Measurements from ENCODE around the gene DENND6B.

DNA sequence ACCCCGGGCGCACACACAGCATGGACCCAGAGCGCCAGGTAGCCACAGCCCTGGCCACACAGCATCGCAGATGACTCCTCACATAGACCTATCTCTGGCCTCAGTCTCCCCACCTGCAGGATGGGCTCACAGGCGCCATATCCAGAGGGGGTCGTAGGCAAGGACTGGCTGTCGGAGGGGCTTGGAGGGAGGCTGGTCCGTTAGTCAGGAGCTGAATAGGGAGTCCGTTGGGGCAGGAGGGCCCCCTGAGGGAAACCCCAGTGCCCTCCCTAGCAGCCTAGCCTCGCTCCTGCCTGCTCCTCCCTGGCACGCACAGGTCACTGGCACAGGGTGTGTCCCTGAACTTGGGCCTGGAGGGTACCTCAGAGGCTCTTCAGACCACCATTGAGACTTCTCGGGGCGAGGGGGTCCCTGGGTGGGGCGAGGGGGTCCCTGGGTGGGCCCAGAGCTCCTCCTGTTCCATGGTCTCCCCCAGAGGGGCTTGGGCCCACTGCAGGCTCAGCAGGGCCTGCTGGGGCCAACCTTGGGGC, 21.4 kb downstream of the DENND6B start:
- TF ChIP-seq, protein P1, sequence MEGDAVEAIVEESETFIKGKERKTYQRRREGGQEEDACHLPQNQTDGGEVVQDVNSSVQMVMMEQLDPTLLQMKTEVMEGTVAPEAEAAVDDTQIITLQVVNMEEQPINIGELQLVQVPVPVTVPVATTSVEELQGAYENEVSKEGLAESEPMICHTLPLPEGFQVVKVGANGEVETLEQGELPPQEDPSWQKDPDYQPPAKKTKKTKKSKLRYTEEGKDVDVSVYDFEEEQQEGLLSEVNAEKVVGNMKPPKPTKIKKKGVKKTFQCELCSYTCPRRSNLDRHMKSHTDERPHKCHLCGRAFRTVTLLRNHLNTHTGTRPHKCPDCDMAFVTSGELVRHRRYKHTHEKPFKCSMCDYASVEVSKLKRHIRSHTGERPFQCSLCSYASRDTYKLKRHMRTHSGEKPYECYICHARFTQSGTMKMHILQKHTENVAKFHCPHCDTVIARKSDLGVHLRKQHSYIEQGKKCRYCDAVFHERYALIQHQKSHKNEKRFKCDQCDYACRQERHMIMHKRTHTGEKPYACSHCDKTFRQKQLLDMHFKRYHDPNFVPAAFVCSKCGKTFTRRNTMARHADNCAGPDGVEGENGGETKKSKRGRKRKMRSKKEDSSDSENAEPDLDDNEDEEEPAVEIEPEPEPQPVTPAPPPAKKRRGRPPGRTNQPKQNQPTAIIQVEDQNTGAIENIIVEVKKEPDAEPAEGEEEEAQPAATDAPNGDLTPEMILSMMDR (conservative IDR thresholded peaks at IDR 0.05) = no peak
- TF ChIP-seq EZH2 (IDR thresholded peaks at IDR 0.05; ENCODE audit: low read depth) = no peak
